ENCODE measurements around the gene ELOVL5. TPM values are rescaled to one million over a fixed set of nuclear protein-coding genes. Genes with fewer than 3 reads are reported as not detected.

Gene ELOVL5
- total RNA-seq, 2 donors from 2014 or later, result 103 to 108 TPM

DNA sequence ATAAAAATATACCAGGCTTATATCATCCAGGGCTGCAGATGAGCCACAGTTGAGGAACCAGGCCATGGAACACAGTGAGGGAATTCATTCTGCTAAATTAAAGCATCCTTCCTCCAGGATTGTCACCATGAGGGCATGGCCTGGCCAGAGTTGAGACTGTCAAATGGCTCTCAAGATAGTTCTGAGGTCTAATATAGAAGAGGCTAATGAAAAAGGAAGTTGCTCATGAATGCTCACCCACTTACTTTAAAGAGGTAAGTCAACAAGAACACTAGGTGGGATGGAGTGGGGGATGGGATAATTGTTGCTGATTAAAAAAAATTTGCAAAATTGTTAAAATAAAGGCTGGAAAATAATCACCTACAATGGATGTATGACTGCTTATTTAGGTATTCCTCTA lies 128.1 kb downstream of the ELOVL5 start:
- no peak overlapping the region for H3K4me3 ChIP-seq (ENCODE audit: low read length)
- H3K9me3 ChIP-seq (ENCODE audit: control insufficient read depth, low read length), result no peaks in the 10 kb centered on the region
- no peak overlapping the region for H3K27ac ChIP-seq (ENCODE audit: low read depth, low read length)
- no peaks in the 10 kb centered on the region for H3K36me3 ChIP-seq (ENCODE audit: control insufficient read depth, insufficient read depth, low read length)
- H3K9ac ChIP-seq (ENCODE audit: extremely low read depth, low read length, poor library complexity, severe bottlenecking), result no peak overlapping the region
- TF ChIP-seq, protein P1, sequence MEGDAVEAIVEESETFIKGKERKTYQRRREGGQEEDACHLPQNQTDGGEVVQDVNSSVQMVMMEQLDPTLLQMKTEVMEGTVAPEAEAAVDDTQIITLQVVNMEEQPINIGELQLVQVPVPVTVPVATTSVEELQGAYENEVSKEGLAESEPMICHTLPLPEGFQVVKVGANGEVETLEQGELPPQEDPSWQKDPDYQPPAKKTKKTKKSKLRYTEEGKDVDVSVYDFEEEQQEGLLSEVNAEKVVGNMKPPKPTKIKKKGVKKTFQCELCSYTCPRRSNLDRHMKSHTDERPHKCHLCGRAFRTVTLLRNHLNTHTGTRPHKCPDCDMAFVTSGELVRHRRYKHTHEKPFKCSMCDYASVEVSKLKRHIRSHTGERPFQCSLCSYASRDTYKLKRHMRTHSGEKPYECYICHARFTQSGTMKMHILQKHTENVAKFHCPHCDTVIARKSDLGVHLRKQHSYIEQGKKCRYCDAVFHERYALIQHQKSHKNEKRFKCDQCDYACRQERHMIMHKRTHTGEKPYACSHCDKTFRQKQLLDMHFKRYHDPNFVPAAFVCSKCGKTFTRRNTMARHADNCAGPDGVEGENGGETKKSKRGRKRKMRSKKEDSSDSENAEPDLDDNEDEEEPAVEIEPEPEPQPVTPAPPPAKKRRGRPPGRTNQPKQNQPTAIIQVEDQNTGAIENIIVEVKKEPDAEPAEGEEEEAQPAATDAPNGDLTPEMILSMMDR (conservative IDR thresholded peaks at IDR 0.05), result no peak
- Mint-ChIP-seq H3K36me3 (ENCODE audit: low read depth) (no peaks in the 10 kb centered on the region), H3K4me1 (no peaks in the 10 kb centered on the region), H3K27ac (no peak overlapping the region), H3K27me3 (ENCODE audit: insufficient read depth) (no peaks in the 10 kb centered on the region), H3K4me3 (no peak overlapping the region), H3K9me3 (no peaks in the 10 kb centered on the region)
- no peak for DNase-seq
- no peaks in the 10 kb centered on the region for H3K4me1 ChIP-seq (ENCODE audit: control insufficient read depth, insufficient read depth, low read length)
- no peaks in the 10 kb centered on the region for H3K27me3 ChIP-seq (ENCODE audit: control insufficient read depth, insufficient read depth, low read length, poor library complexity, severe bottlenecking)

Small RNA genes within 50 kb of the gene (microRNA-seq; reads per million reads assigned to microRNA genes)
- not detected for gene MIR5685 (ENCODE audit: borderline microRNAs expressed)

Other genes with a start within 250 kb of the ELOVL5 start
- not detected for gene GCM1, start 200.1 kb downstream of the ELOVL5 start, total RNA-seq
- gene GCLC, start 196.2 kb upstream of the ELOVL5 start, total RNA-seq, result 10 to 100 TPM; 44.7 to 57.7 TPM